Thyroid gland (tissue), 4 donors: Measurements from ENCODE around the gene CEP131.

Source experiments
- CTCF ChIP-seq, 6 experiments: fragments of 200-600 bp in 3 of 6; fragments of 450-650 bp in 3 of 6; sonication (generic) in 3 of 6; IDR thresholded peaks; one replicate each; pipeline ENCODE4 v1.5.1; 2016 to 2019; ENCODE audit warnings: antibody characterized with exemption in 6 of 6, mild to moderate bottlenecking in 2 of 6, inconsistent platforms in 1 of 6, moderate library complexity in 1 of 6
- POLR2A ChIP-seq, 2 donors: fragments of 450-650 bp; IDR thresholded peaks; one replicate each; pipeline ENCODE4 v1.6.1; 2017; ENCODE audit warnings: antibody characterized with exemption in 2 of 2, mild to moderate bottlenecking in 2 of 2, moderate library complexity in 1 of 2

DNA sequence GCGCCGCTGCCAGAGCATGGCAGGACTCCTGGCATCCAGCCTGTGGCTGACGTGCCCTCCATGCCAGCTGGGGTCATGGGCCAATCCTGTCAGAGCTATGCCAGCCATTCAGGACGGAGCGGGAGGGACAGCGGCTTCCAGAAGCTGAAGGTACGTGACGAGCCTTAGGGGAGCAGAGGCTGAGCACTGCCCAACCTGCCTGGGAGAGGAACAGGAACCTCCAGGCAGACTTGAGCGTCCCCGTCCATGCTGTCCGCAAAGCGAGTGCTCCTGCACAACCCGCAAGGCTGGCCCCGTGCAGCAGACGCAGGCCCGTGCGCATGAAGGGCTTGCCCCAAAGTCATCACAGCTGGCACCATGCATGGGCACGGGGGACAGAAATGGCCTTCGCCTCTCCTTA lies 37.9 kb upstream of the CEP131 start:
- no peak for TF ChIP-seq CTCF (IDR thresholded peaks at IDR 0.05)
- no peak for TF ChIP-seq POLR2A (IDR thresholded peaks at IDR 0.05)
